Upper lobe of right lung (tissue), 1 donor: ENCODE results near the gene FARP1. TPM values are rescaled to one million over a fixed set of nuclear protein-coding genes. Genes with fewer than 3 reads are reported as not detected.

ENCODE experiments used
- ATAC-seq: fragments of 200-7000 bp; cut with Tn5 transposase; one replicate; pipeline ENCODE4 v1.9.1; 2020; ENCODE audit warnings: mild to moderate bottlenecking, moderate library complexity
- DNase-seq: peaks from one replicate; pipeline ENCODE4 v3.0.0-alpha.2; 2020
- H3K27ac ChIP-seq: fragments of 200-600 bp; one replicate; pipeline ENCODE4 v1.8.0; 2022
- H3K27me3 ChIP-seq: fragments of 200-600 bp; one replicate; pipeline ENCODE4 v1.8.0; 2022; ENCODE audit warnings: mild to moderate bottlenecking
- H3K36me3 ChIP-seq: fragments of 200-600 bp; one replicate; pipeline ENCODE4 v1.8.0; 2022
- H3K4me1 ChIP-seq: fragments of 200-600 bp; one replicate; pipeline ENCODE4 v1.8.0; 2022
- H3K4me3 ChIP-seq: fragments of 200-600 bp; one replicate; pipeline ENCODE4 v1.8.0; 2022; ENCODE audit warnings: mild to moderate bottlenecking
- H3K9me3 ChIP-seq: fragments of 200-600 bp; one replicate; pipeline ENCODE4 v1.8.0; 2022
- CTCF ChIP-seq: fragments of 200-600 bp; IDR thresholded peaks from one replicate; pipeline ENCODE4 v1.8.0; 2022; ENCODE audit warnings: antibody characterized with exemption
- intact Hi-C: fragments of 100-400 bp; cut with DNase I; formaldehyde crosslinking; loops from one replicate; pipeline ENCODE4 v1.11.0; 2022
- total RNA-seq: library from RNA; stranded (reverse); fragmentation: NEBNext Ultra II Directional; extraction: Animal tissue kit (Norgen Biotek cat#: 25700); gene quantifications from one replicate; pipeline ENCODE4 v1.2.1, GENCODE V29; 2021
- donor health status: DM: no; HTN: yes; CAD: no; lungs with severe emphysema.

FARP1 gene
- total RNA-seq, 1 donor from 2014 or later: 95.9 TPM

GRCh38 chr13:98405690-98406344, 262.9 kb downstream of the FARP1 start:
- H3K9me3 ChIP-seq: no peaks in the 10 kb centered on the region
- H3K4me1 ChIP-seq: no peaks in the 10 kb centered on the region
- intact Hi-C loops: no loop called here
- H3K4me3 ChIP-seq: no peak overlapping the region
- ATAC-seq (no peak), DNase-seq (no peak)
- no peak for TF ChIP-seq CTCF
- H3K27me3 ChIP-seq: no peaks in the 10 kb centered on the region
- H3K27ac ChIP-seq: no peak overlapping the region
- no peaks in the 10 kb centered on the region for H3K36me3 ChIP-seq

- Histone ChIP-seq H3K36me3 (no peaks in the 10 kb centered on the region), H3K27me3 (no peaks in the 10 kb centered on the region), H3K4me3 (no peak overlapping the region), H3K9me3 (no peaks in the 10 kb centered on the region), H3K4me1 (no peaks in the 10 kb centered on the region), H3K27ac (no peak overlapping the region)
- no peak for TF ChIP-seq CTCF
- DNase-seq: no peak
- intact Hi-C loops: no loop called here
- no peak for ATAC-seq
These were observed 263.5 kb downstream of the FARP1 start for GRCh38 chr13:98406427-98406826.

GRCh38 chr13:98406971-98407370, 264.1 kb downstream of the FARP1 start:
- no peak for DNase-seq
- TF ChIP-seq CTCF: no peak
- no peak overlapping the region for H3K4me3 ChIP-seq
- intact Hi-C loops: no loop called here
- no peaks in the 10 kb centered on the region for H3K36me3 ChIP-seq
- H3K4me1 ChIP-seq: no peaks in the 10 kb centered on the region
- H3K27me3 ChIP-seq: no peaks in the 10 kb centered on the region
- ATAC-seq: no peak
- H3K9me3 ChIP-seq: no peaks in the 10 kb centered on the region
- no peak overlapping the region for H3K27ac ChIP-seq

- DNase-seq: no peak
- Histone ChIP-seq H3K36me3 (no peaks in the 10 kb centered on the region), H3K27me3 (no peaks in the 10 kb centered on the region), H3K9me3 (no peaks in the 10 kb centered on the region), H3K27ac (no peak overlapping the region), H3K4me3 (no peak overlapping the region), H3K4me1 (no peaks in the 10 kb centered on the region)
- no peak for TF ChIP-seq CTCF
- intact Hi-C loops: no loop called here
- no peak for ATAC-seq
These were observed 264.7 kb downstream of the FARP1 start for GRCh38 chr13:98407575-98407974.

- ATAC-seq: no peak
- Histone ChIP-seq H3K9me3 (no peaks in the 10 kb centered on the region), H3K36me3 (no peaks in the 10 kb centered on the region), H3K4me1 (no peaks in the 10 kb centered on the region), H3K4me3 (no peak overlapping the region), H3K27me3 (no peaks in the 10 kb centered on the region), H3K27ac (no peak overlapping the region)
- no peak for TF ChIP-seq CTCF
- DNase-seq: no peak
- intact Hi-C loops: no loop called here
These were observed 266.4 kb downstream of the FARP1 start for GRCh38 chr13:98409281-98409680.

DNA sequence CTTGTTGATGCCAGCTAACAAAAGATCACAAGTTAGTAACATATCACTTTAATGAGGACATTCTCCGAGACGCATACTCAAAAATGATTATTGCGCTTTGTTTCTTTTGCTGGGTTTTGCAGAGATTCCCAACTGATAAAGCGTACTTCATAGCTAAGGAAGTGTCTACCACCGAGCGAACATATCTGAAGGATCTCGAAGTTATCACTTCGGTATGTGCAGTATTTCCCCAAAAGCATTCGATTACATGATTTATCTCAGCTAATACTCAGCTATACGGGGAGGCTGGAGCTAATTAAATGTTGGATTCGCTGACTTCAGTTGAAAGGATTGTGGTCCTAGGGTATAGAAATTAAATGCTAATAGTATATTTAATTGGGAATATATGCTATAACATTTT, 267.7 kb downstream of the FARP1 start:
- no peak for TF ChIP-seq CTCF
- ATAC-seq (no peak), DNase-seq (no peak)
- Histone ChIP-seq H3K9me3 (no peaks in the 10 kb centered on the region), H3K4me3 (no peak overlapping the region), H3K36me3 (no peaks in the 10 kb centered on the region), H3K27me3 (no peaks in the 10 kb centered on the region), H3K4me1 (peaks cover 4% of the 10 kb centered on the region), H3K27ac (no peak overlapping the region)
- intact Hi-C loops: no loop called here
